ENCODE data around the gene EIF4B.

EIF4B gene

GRCh38 chr12:53005986-53006809, at the start of gene EIF4B:
EIF4B (plus strand) TSS chr12:53006456; CDS start chr12:53006484, 28 bp downstream.
- Histone ChIP-seq H3K9me3 (ENCODE audit: control insufficient read depth in 2 of 2, low read length in 2 of 2) (no peaks in the 10 kb centered on the region), H3K4me1 (ENCODE audit: control insufficient read depth in 2 of 2, insufficient read depth in 2 of 2, low read length in 2 of 2) (peaks cover 20 to 21% of the 10 kb centered on the region in 2 donors), H3K4me3 (ENCODE audit: low read length in 2 of 2) (peak within 1 kb of the TSS; percentile 92 to 98), H3K36me3 (ENCODE audit: control insufficient read depth in 2 of 2, insufficient read depth in 2 of 2, low read length in 2 of 2) (peaks cover 3 to 8% of the 10 kb centered on the region in 2 donors), H3K9ac (ENCODE audit: low read depth in 1 of 2, low read length in 2 of 2) (peak within 1 kb of the TSS; percentile 75 to 98), H3K27me3 (ENCODE audit: control insufficient read depth in 2 of 2, insufficient read depth in 2 of 2, low read length in 2 of 2) (no peaks in the 10 kb centered on the region), H3K27ac (ENCODE audit: low read depth in 2 of 2, low read length in 2 of 2) (peak within 1 kb of the TSS; percentile 88 to 92)

GRCh38 chr12:52956987-52957386, 49.3 kb upstream of the EIF4B start:
- Histone ChIP-seq H3K9me3 (ENCODE audit: control insufficient read depth in 2 of 2, low read length in 2 of 2) (no peaks in the 10 kb centered on the region), H3K9ac (ENCODE audit: low read depth in 1 of 2, low read length in 2 of 2) (no peak overlapping the region), H3K27ac (ENCODE audit: low read depth in 2 of 2, low read length in 2 of 2) (no peak overlapping the region), H3K4me1 (ENCODE audit: control insufficient read depth in 2 of 2, insufficient read depth in 2 of 2, low read length in 2 of 2) (peaks cover under 1 to 2% of the 10 kb centered on the region in 2 donors), H3K36me3 (ENCODE audit: control insufficient read depth in 2 of 2, insufficient read depth in 2 of 2, low read length in 2 of 2) (peaks cover 10 to 12% of the 10 kb centered on the region in 2 donors), H3K4me3 (ENCODE audit: low read length in 2 of 2) (no peak overlapping the region), H3K27me3 (ENCODE audit: control insufficient read depth in 2 of 2, insufficient read depth in 2 of 2, low read length in 2 of 2) (no peaks in the 10 kb centered on the region)

- H3K36me3 ChIP-seq (ENCODE audit: control insufficient read depth in 2 of 2, insufficient read depth in 2 of 2, low read length in 2 of 2) = no peaks in the 10 kb centered on the region
- H3K9me3 ChIP-seq (ENCODE audit: control insufficient read depth in 2 of 2, low read length in 2 of 2) = no peaks in the 10 kb centered on the region
- H3K4me1 ChIP-seq (ENCODE audit: control insufficient read depth in 2 of 2, insufficient read depth in 2 of 2, low read length in 2 of 2) = peaks cover under 1 to 3% of the 10 kb centered on the region in 2 donors
- peak overlapping the region in 1 of 2 donors; percentile 60 for H3K9ac ChIP-seq (ENCODE audit: low read depth in 1 of 2, low read length in 2 of 2)
- H3K27me3 ChIP-seq (ENCODE audit: control insufficient read depth in 2 of 2, insufficient read depth in 2 of 2, low read length in 2 of 2) = peaks cover 0 to 3% of the 10 kb centered on the region in 2 donors
- peak overlapping the region in 1 of 2 donors; percentile 60 for H3K4me3 ChIP-seq (ENCODE audit: low read length in 2 of 2)
- H3K27ac ChIP-seq (ENCODE audit: low read depth in 2 of 2, low read length in 2 of 2) = no peak overlapping the region
These were observed 41.5 kb upstream of the EIF4B start for GRCh38 chr12:52964556-52965336.

- H3K27me3 ChIP-seq (ENCODE audit: control insufficient read depth in 2 of 2, insufficient read depth in 2 of 2, low read length in 2 of 2) = peaks cover 0 to 3% of the 10 kb centered on the region in 2 donors
- H3K4me3 ChIP-seq (ENCODE audit: low read length in 2 of 2) = peak overlapping the region in 1 of 2 donors; percentile 60
- H3K9me3 ChIP-seq (ENCODE audit: control insufficient read depth in 2 of 2, low read length in 2 of 2) = no peaks in the 10 kb centered on the region
- H3K4me1 ChIP-seq (ENCODE audit: control insufficient read depth in 2 of 2, insufficient read depth in 2 of 2, low read length in 2 of 2) = peaks cover 3 to 8% of the 10 kb centered on the region in 2 donors
- no peak overlapping the region for H3K27ac ChIP-seq (ENCODE audit: low read depth in 2 of 2, low read length in 2 of 2)
- H3K36me3 ChIP-seq (ENCODE audit: control insufficient read depth in 2 of 2, insufficient read depth in 2 of 2, low read length in 2 of 2) = no peaks in the 10 kb centered on the region
- peak overlapping the region in 1 of 2 donors; percentile 60 for H3K9ac ChIP-seq (ENCODE audit: low read depth in 1 of 2, low read length in 2 of 2)
These were observed 40.9 kb upstream of the EIF4B start for GRCh38 chr12:52965337-52965731.

- Histone ChIP-seq H3K36me3 (ENCODE audit: control insufficient read depth in 2 of 2, insufficient read depth in 2 of 2, low read length in 2 of 2) (no peaks in the 10 kb centered on the region), H3K4me3 (ENCODE audit: low read length in 2 of 2) (no peak overlapping the region), H3K4me1 (ENCODE audit: control insufficient read depth in 2 of 2, insufficient read depth in 2 of 2, low read length in 2 of 2) (peaks cover 6 to 14% of the 10 kb centered on the region in 2 donors), H3K9me3 (ENCODE audit: control insufficient read depth in 2 of 2, low read length in 2 of 2) (no peaks in the 10 kb centered on the region), H3K27me3 (ENCODE audit: control insufficient read depth in 2 of 2, insufficient read depth in 2 of 2, low read length in 2 of 2) (peaks cover 0 to 3% of the 10 kb centered on the region in 2 donors), H3K9ac (ENCODE audit: low read depth in 1 of 2, low read length in 2 of 2) (no peak overlapping the region), H3K27ac (ENCODE audit: low read depth in 2 of 2, low read length in 2 of 2) (peak overlapping the region in 1 of 2 donors; percentile 70)
These were observed 37.0 kb upstream of the EIF4B start for GRCh38 chr12:52969166-52969795.

GRCh38 chr12:52969828-52970569, 36.3 kb upstream of the EIF4B start:
- Histone ChIP-seq H3K27me3 (ENCODE audit: control insufficient read depth in 2 of 2, insufficient read depth in 2 of 2, low read length in 2 of 2) (peaks cover 0 to 3% of the 10 kb centered on the region in 2 donors), H3K9ac (ENCODE audit: low read depth in 1 of 2, low read length in 2 of 2) (no peak overlapping the region), H3K4me3 (ENCODE audit: low read length in 2 of 2) (no peak overlapping the region), H3K4me1 (ENCODE audit: control insufficient read depth in 2 of 2, insufficient read depth in 2 of 2, low read length in 2 of 2) (peaks cover 10 to 21% of the 10 kb centered on the region in 2 donors), H3K36me3 (ENCODE audit: control insufficient read depth in 2 of 2, insufficient read depth in 2 of 2, low read length in 2 of 2) (no peaks in the 10 kb centered on the region), H3K9me3 (ENCODE audit: control insufficient read depth in 2 of 2, low read length in 2 of 2) (no peaks in the 10 kb centered on the region), H3K27ac (ENCODE audit: low read depth in 2 of 2, low read length in 2 of 2) (peak overlapping the region; percentile 48 to 70)

GRCh38 chr12:52971679-52972329, 34.5 kb upstream of the EIF4B start:
- peak overlapping the region in 1 of 2 donors; percentile 36 for H3K9ac ChIP-seq (ENCODE audit: low read depth in 1 of 2, low read length in 2 of 2)
- H3K4me1 ChIP-seq (ENCODE audit: control insufficient read depth in 2 of 2, insufficient read depth in 2 of 2, low read length in 2 of 2) = peaks cover 14 to 33% of the 10 kb centered on the region in 2 donors
- peak overlapping the region in 1 of 2 donors; percentile 13 for H3K27ac ChIP-seq (ENCODE audit: low read depth in 2 of 2, low read length in 2 of 2)
- H3K9me3 ChIP-seq (ENCODE audit: control insufficient read depth in 2 of 2, low read length in 2 of 2) = no peaks in the 10 kb centered on the region
- no peaks in the 10 kb centered on the region for H3K36me3 ChIP-seq (ENCODE audit: control insufficient read depth in 2 of 2, insufficient read depth in 2 of 2, low read length in 2 of 2)
- H3K4me3 ChIP-seq (ENCODE audit: low read length in 2 of 2) = no peak overlapping the region
- H3K27me3 ChIP-seq (ENCODE audit: control insufficient read depth in 2 of 2, insufficient read depth in 2 of 2, low read length in 2 of 2) = no peaks in the 10 kb centered on the region

GRCh38 chr12:52975204-52975603, 31.1 kb upstream of the EIF4B start:
- Histone ChIP-seq H3K4me3 (ENCODE audit: low read length in 2 of 2) (peak overlapping the region in 1 of 2 donors; percentile 22), H3K9ac (ENCODE audit: low read depth in 1 of 2, low read length in 2 of 2) (peak overlapping the region; percentile 24 to 46), H3K27ac (ENCODE audit: low read depth in 2 of 2, low read length in 2 of 2) (peak overlapping the region; percentile 22 to 48), H3K9me3 (ENCODE audit: control insufficient read depth in 2 of 2, low read length in 2 of 2) (no peaks in the 10 kb centered on the region), H3K36me3 (ENCODE audit: control insufficient read depth in 2 of 2, insufficient read depth in 2 of 2, low read length in 2 of 2) (no peaks in the 10 kb centered on the region), H3K4me1 (ENCODE audit: control insufficient read depth in 2 of 2, insufficient read depth in 2 of 2, low read length in 2 of 2) (peaks cover 11 to 26% of the 10 kb centered on the region in 2 donors), H3K27me3 (ENCODE audit: control insufficient read depth in 2 of 2, insufficient read depth in 2 of 2, low read length in 2 of 2) (no peaks in the 10 kb centered on the region)

Measured in mucosa of rectum (tissue), 2 donors.